Transverse colon (tissue), 4 donors: ENCODE data around the gene C1QL3.

ENCODE experiments used
- EP300 ChIP-seq: sonication (generic); formaldehyde crosslinking; IDR thresholded peaks from one replicate; pipeline ENCODE4 v1.6.1; 2017; ENCODE audit warnings: antibody characterized with exemption, low read depth
- POLR2A ChIP-seq: fragments of 450-650 bp; IDR thresholded peaks from one replicate; pipeline ENCODE4 v1.6.1; 2016; ENCODE audit warnings: antibody characterized with exemption, mild to moderate bottlenecking, moderate library complexity
- POLR2AphosphoS5 ChIP-seq, 3 donors: sonication (generic); formaldehyde crosslinking; IDR thresholded peaks; one replicate each; pipeline ENCODE4 v1.6.1; 2016; ENCODE audit warnings: antibody characterized with exemption in 3 of 3
- TF ChIP-seq, protein P1 (sequence below), 5 experiments: fragments of 200-600 bp in 3 of 5; fragments of 450-650 bp in 2 of 5; sonication (generic) in 3 of 5; IDR thresholded peaks; 1 replicate in 2 of 5; 2 replicates in 3 of 5; pipeline ENCODE4 v1.5.1; 2016 to 2017; ENCODE audit warnings: antibody characterized with exemption in 5 of 5, inconsistent platforms in 3 of 5, mild to moderate bottlenecking in 2 of 5, moderate library complexity in 1 of 5

DNA sequence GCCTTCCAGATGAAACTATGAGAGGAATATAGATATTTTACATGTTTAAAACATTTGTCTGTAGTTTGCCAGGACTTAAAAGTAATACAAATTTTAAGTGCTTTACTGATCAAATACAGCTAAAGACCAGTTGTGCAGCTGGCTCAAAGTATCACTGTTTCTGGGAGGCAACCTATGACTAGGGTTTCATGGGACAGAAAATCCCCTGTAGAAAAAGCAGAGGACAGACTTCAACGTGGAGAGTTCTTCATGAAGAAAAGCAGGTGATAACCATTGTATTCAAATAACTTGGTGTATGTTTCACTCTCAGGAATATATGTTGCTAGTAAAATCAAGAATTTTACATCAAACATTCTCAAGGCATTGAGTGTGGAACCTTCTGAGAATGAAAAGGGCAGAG lies 43.9 kb downstream of the C1QL3 start:
- TF ChIP-seq, protein P1, sequence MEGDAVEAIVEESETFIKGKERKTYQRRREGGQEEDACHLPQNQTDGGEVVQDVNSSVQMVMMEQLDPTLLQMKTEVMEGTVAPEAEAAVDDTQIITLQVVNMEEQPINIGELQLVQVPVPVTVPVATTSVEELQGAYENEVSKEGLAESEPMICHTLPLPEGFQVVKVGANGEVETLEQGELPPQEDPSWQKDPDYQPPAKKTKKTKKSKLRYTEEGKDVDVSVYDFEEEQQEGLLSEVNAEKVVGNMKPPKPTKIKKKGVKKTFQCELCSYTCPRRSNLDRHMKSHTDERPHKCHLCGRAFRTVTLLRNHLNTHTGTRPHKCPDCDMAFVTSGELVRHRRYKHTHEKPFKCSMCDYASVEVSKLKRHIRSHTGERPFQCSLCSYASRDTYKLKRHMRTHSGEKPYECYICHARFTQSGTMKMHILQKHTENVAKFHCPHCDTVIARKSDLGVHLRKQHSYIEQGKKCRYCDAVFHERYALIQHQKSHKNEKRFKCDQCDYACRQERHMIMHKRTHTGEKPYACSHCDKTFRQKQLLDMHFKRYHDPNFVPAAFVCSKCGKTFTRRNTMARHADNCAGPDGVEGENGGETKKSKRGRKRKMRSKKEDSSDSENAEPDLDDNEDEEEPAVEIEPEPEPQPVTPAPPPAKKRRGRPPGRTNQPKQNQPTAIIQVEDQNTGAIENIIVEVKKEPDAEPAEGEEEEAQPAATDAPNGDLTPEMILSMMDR (IDR thresholded peaks at IDR 0.05): no peak
- TF ChIP-seq POLR2A (no peak), POLR2AphosphoS5 (IDR thresholded peaks at IDR 0.05) (no peak), EP300 (no peak)
